ENCODE data around the gene LRRC1.
"Not testable (repeated sequence)": the region's sequence is repeated elsewhere in the genome, so short reads cannot be mapped to it uniquely, and the experiment has no call there.

DNA sequence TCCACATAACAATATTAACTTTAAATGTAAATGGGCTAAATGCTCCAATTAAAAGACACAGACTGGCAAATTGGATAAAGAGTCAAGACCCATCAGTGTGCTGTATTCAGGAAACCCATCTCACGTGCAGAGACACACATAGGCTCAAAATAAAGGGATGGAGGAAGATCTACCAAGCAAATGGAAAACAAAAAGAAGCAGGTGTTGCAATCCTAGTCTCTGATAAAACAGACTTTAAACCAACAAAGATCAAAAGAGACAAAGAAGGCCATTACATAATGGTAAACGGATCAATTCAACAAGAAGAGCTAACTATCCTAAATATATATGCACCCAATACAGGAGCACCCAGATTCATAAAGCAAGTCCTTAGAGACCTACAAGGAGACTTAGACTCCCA is 18.7 kb upstream of the LRRC1 start:
- TF ChIP-seq, protein P1, sequence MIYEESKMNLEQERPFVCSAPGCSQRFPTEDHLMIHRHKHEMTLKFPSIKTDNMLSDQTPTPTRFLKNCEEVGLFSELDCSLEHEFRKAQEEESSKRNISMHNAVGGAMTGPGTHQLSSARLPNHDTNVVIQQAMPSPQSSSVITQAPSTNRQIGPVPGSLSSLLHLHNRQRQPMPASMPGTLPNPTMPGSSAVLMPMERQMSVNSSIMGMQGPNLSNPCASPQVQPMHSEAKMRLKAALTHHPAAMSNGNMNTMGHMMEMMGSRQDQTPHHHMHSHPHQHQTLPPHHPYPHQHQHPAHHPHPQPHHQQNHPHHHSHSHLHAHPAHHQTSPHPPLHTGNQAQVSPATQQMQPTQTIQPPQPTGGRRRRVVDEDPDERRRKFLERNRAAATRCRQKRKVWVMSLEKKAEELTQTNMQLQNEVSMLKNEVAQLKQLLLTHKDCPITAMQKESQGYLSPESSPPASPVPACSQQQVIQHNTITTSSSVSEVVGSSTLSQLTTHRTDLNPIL (CRISPR knock-in tag; IDR thresholded peaks at IDR 0.05; ENCODE audit: low read depth) = not testable (repeated sequence)
- not testable (repeated sequence) for TF ChIP-seq PPARA (CRISPR knock-in tag; IDR thresholded peaks at IDR 0.05; ENCODE audit: borderline replicate concordance); ZFP30 (CRISPR knock-in tag; IDR thresholded peaks at IDR 0.05)
- TF ChIP-seq, protein P2, sequence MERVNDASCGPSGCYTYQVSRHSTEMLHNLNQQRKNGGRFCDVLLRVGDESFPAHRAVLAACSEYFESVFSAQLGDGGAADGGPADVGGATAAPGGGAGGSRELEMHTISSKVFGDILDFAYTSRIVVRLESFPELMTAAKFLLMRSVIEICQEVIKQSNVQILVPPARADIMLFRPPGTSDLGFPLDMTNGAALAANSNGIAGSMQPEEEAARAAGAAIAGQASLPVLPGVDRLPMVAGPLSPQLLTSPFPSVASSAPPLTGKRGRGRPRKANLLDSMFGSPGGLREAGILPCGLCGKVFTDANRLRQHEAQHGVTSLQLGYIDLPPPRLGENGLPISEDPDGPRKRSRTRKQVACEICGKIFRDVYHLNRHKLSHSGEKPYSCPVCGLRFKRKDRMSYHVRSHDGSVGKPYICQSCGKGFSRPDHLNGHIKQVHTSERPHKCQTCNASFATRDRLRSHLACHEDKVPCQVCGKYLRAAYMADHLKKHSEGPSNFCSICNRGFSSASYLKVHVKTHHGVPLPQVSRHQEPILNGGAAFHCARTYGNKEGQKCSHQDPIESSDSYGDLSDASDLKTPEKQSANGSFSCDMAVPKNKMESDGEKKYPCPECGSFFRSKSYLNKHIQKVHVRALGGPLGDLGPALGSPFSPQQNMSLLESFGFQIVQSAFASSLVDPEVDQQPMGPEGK (CRISPR knock-in tag; IDR thresholded peaks at IDR 0.05; ENCODE audit: borderline replicate concordance) = not testable (repeated sequence)
- TF ChIP-seq, protein P3, sequence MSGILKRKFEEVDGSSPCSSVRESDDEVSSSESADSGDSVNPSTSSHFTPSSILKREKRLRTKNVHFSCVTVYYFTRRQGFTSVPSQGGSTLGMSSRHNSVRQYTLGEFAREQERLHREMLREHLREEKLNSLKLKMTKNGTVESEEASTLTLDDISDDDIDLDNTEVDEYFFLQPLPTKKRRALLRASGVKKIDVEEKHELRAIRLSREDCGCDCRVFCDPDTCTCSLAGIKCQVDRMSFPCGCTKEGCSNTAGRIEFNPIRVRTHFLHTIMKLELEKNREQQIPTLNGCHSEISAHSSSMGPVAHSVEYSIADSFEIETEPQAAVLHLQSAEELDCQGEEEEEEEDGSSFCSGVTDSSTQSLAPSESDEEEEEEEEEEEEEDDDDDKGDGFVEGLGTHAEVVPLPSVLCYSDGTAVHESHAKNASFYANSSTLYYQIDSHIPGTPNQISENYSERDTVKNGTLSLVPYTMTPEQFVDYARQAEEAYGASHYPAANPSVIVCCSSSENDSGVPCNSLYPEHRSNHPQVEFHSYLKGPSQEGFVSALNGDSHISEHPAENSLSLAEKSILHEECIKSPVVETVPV (CRISPR knock-in tag; IDR thresholded peaks at IDR 0.05) = not testable (repeated sequence)
